ENCODE data around the gene HNRNPLL.
"Not testable (repeated sequence)": the region's sequence is repeated elsewhere in the genome, so short reads cannot be mapped to it uniquely, and the experiment has no call there.

Gene HNRNPLL

DNA sequence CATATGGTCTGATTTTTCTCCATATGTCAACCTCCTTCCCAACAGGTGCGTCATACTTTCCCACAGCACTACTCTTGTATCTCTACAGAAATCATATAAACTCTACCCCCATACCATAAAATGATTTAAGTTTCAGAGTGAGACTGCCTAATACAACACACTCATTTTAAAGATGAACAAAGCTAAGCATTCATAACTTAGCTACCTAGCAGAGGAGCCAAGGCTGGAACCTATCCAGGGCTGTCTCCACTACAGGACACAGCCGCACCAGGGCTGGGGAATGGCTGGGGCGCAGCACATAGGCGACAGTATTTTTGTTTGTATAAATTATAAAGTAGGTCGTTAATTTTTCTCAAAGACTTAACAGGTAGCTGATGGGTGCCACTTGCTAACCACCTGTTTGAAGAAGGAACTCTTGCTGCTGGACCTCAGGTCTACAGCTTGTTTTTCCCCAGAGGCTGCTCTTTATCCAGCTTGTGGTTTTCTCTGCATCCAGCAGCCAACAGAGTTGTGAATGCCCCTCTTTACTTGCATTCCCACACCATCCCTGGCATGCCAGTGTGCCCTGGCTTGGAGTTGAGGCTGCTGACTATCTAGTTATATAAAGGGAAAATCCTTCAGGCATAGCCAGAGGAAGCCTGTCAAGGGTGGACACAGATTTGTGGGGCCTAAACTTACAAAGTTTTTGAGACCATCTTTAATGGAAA is 62.0 kb downstream of the HNRNPLL start:
- no peaks in the 10 kb centered on the region for H3K27me3 ChIP-seq (ENCODE audit: insufficient read depth, low read length)

DNA sequence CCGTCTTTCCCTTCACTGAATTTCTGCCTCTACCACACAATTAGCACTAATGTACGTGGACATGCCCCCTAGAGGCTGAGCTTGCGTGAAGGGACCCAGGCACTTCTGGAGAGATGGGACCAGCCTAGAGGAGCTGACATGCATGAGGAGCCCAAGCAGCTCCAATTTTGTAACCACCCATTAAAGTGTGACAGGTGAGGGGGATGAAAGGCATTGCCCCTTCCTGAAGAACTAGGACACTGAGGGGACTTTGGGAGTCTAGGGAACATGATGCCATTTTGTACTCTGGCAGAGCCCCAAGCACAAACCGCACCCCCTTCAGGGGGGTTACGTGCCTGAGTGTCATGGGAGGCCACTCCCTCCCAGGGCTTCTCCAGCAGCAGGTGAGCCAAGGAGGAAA is 63.6 kb downstream of the HNRNPLL start:
- no peaks in the 10 kb centered on the region for H3K27me3 ChIP-seq (ENCODE audit: insufficient read depth, low read length)
- no peak overlapping the region for H3K27ac ChIP-seq (ENCODE audit: low read depth, low read length)
- no peaks in the 10 kb centered on the region for H3K36me3 ChIP-seq (ENCODE audit: insufficient read depth, low read length)
- peaks cover 10% of the 10 kb centered on the region for H3K4me1 ChIP-seq (ENCODE audit: control insufficient read depth, insufficient read depth, low read length, unreplicated experiment)
- no peak overlapping the region for H2AFZ ChIP-seq (ENCODE audit: low read length, unreplicated experiment)
- H3K79me2 ChIP-seq (ENCODE audit: control insufficient read depth, insufficient read depth, low read length, unreplicated experiment), result no peaks in the 10 kb centered on the region
- no peak overlapping the region for H3K4me3 ChIP-seq (ENCODE audit: low read depth, low read length)

More for the DNA sequence above, 62.0 kb downstream of the HNRNPLL start:
- no peaks in the 10 kb centered on the region for H3K79me2 ChIP-seq (ENCODE audit: control insufficient read depth, insufficient read depth, low read length, unreplicated experiment)
- H2AFZ ChIP-seq (ENCODE audit: low read length, unreplicated experiment), result no peak overlapping the region
- peaks cover 10% of the 10 kb centered on the region for H3K4me1 ChIP-seq (ENCODE audit: control insufficient read depth, insufficient read depth, low read length, unreplicated experiment)
- H3K4me3 ChIP-seq (ENCODE audit: low read depth, low read length), result no peak overlapping the region
- H3K27ac ChIP-seq (ENCODE audit: low read depth, low read length), result no peak overlapping the region
- no peaks in the 10 kb centered on the region for H3K36me3 ChIP-seq (ENCODE audit: insufficient read depth, low read length)

DNA sequence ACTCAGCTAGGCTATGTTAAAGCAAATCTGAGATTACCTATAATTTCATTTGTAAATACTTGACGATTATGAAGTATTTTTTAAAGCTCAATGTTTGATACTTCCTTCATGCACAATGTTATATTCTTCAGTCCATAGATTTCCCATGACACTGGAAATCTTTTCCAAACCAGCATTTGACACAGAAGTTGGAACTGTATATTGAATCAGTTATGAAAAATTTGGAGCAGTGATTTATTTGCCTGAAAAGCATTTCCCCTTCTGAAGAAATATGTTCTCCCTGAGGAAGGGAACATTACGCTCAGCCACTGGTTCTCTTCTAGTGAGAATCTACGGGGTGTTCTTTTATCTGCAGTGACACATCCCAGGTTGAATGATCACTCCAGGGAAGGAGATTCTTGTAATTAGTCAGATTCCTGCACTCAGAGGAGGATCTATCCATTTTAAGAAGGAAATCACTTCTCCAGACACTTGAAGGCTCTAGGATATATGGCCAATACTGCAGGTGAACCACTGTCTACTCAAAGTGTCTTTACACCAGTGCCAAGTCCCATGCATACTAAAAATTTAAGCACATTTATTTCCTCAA is 64.7 kb downstream of the HNRNPLL start:
- no peak overlapping the region for H3K27ac ChIP-seq (ENCODE audit: low read depth, low read length)
- no peaks in the 10 kb centered on the region for H3K79me2 ChIP-seq (ENCODE audit: control insufficient read depth, insufficient read depth, low read length, unreplicated experiment)
- H3K27me3 ChIP-seq (ENCODE audit: insufficient read depth, low read length), result no peaks in the 10 kb centered on the region
- H3K4me3 ChIP-seq (ENCODE audit: low read depth, low read length), result no peak overlapping the region
- peaks cover 9% of the 10 kb centered on the region for H3K4me1 ChIP-seq (ENCODE audit: control insufficient read depth, insufficient read depth, low read length, unreplicated experiment)
- H3K36me3 ChIP-seq (ENCODE audit: insufficient read depth, low read length), result no peaks in the 10 kb centered on the region
- no peak overlapping the region for H2AFZ ChIP-seq (ENCODE audit: low read length, unreplicated experiment)

DNA sequence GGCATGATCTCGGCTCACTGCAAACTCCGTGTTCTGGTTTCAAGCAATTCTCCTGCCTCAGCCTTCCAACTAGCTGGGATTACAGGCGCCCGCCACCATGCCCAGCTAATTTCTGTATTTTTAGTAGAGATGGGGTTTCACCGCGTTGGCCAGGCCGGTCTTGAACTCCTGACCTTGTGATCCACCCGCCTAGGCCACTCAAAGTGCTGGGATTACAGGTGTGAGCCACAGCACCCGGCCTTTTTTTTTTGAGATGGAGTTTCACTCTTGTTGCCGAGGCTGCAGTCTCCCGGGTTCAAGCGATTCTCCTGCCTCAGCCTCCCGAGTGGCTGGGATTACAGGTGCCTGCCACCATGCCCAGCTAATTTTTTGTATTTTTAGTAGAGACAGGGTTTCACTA is 65.4 kb downstream of the HNRNPLL start:
- H2AFZ ChIP-seq (ENCODE audit: low read length, unreplicated experiment); H3K36me3 ChIP-seq (ENCODE audit: insufficient read depth, low read length); H3K4me3 ChIP-seq (ENCODE audit: low read depth, low read length); H3K27me3 ChIP-seq (ENCODE audit: insufficient read depth, low read length); H3K79me2 ChIP-seq (ENCODE audit: control insufficient read depth, insufficient read depth, low read length, unreplicated experiment); H3K4me1 ChIP-seq (ENCODE audit: control insufficient read depth, insufficient read depth, low read length, unreplicated experiment); H3K27ac ChIP-seq (ENCODE audit: low read depth, low read length): not testable (repeated sequence)

DNA sequence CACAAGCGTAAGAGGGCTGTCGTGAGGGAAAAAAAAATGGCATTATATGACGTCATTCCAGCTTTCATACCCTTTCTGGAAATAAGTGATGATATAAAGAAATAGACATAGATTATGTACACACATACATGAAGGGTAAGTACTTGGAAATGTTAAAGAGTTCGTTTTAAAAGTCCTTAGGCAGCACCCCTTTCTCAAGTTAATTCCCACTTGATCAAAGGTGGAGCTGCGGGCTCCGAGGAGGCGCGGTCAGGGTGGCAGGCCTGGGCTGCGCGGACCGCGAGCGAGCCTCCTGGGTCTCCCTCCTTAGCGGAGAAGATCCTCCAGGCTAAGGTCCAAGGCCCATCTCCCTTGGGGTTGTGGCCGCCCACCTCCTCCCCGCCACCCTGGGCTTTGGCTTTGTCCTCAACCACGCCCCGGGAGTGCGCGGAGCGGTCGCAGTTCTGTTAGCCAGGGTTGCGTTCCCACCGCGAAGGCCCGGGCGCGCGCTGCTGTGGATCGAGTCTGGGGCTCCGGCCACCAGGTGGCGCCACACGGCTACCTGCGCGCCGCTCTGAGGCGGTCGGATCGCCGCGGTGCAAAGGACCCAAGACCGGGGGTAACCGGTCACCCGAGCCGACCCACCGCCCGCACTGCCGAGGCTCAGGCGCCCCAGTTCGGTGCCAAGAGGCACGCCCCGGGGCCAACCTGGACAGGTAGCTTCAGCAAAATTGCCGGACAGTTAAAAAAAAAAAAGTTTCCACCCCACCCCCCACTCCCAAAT is 66.8 kb downstream of the HNRNPLL start:
- no peak overlapping the region for H3K27ac ChIP-seq (ENCODE audit: low read depth, low read length)
- peak overlapping the region; percentile 76 for H3K4me3 ChIP-seq (ENCODE audit: low read depth, low read length)
- H3K27me3 ChIP-seq (ENCODE audit: insufficient read depth, low read length), result no peaks in the 10 kb centered on the region
- H3K36me3 ChIP-seq (ENCODE audit: insufficient read depth, low read length), result no peaks in the 10 kb centered on the region
- peak overlapping the region; percentile 84 for H2AFZ ChIP-seq (ENCODE audit: low read length, unreplicated experiment)
- H3K79me2 ChIP-seq (ENCODE audit: control insufficient read depth, insufficient read depth, low read length, unreplicated experiment), result no peaks in the 10 kb centered on the region
- no peaks in the 10 kb centered on the region for H3K4me1 ChIP-seq (ENCODE audit: control insufficient read depth, insufficient read depth, low read length, unreplicated experiment)

DNA sequence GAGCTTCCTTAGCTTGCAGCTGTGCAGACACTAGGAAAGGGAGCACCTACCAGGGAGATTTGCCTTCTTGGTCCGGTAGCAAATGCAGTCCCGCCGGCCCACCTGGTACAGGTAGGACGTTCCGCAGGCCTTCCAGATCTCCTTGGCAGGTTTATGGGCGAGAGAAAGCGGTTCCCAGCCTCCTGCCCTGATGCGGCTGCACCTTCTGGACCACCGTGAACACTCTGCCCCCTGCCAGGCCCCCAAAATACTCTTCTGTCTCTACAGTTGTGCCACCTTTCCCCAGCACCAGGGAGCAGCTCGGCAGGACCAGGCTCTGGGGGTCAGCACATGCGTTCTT is 67.4 kb downstream of the HNRNPLL start:
- peak overlapping the region; percentile 76; the same call in 1 of the 2 replicates for H3K4me3 ChIP-seq (ENCODE audit: low read depth, low read length)
- H3K4me1 ChIP-seq (ENCODE audit: control insufficient read depth, insufficient read depth, low read length, unreplicated experiment), result no peaks in the 10 kb centered on the region

DNA sequence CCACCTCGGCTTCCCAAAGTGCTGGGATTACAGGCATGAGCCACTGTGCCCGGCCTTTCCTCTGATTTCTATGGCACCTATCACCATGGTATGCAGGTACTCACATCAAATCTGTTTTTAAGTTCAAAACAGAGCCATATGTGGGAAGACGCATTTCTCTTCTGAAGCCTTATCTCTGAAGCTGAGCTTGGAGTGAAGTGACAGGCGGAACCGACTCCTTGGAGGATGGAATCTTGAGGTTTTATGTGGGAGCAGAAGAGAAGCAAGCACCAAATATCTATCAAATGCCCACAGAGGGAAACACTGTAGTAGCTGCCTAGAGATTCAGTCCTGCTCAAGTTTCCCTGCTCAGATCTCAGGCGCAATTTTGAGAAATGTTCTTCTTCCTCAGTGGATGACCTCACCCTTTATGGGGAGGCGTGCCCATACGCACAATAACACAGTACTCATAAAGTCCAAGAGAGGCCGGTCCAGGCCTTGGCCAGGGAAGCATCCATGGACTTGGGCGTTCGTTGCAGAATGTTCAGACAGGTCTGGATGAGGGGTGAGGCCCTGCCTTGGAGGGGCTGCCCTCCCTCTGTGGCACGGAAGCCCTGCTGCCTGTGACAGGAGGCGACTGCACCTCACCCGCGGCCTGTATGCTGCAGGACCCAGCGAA is 67.9 kb downstream of the HNRNPLL start:
- no peak overlapping the region for H2AFZ ChIP-seq (ENCODE audit: low read length, unreplicated experiment)

More for the DNA sequence above, 67.4 kb downstream of the HNRNPLL start:
- Histone ChIP-seq H3K36me3 (ENCODE audit: insufficient read depth, low read length) (no peaks in the 10 kb centered on the region), H2AFZ (ENCODE audit: low read length, unreplicated experiment) (no peak overlapping the region), H3K27ac (ENCODE audit: low read depth, low read length) (no peak overlapping the region), H3K79me2 (ENCODE audit: control insufficient read depth, insufficient read depth, low read length, unreplicated experiment) (no peaks in the 10 kb centered on the region), H3K27me3 (ENCODE audit: insufficient read depth, low read length) (no peaks in the 10 kb centered on the region)

DNA sequence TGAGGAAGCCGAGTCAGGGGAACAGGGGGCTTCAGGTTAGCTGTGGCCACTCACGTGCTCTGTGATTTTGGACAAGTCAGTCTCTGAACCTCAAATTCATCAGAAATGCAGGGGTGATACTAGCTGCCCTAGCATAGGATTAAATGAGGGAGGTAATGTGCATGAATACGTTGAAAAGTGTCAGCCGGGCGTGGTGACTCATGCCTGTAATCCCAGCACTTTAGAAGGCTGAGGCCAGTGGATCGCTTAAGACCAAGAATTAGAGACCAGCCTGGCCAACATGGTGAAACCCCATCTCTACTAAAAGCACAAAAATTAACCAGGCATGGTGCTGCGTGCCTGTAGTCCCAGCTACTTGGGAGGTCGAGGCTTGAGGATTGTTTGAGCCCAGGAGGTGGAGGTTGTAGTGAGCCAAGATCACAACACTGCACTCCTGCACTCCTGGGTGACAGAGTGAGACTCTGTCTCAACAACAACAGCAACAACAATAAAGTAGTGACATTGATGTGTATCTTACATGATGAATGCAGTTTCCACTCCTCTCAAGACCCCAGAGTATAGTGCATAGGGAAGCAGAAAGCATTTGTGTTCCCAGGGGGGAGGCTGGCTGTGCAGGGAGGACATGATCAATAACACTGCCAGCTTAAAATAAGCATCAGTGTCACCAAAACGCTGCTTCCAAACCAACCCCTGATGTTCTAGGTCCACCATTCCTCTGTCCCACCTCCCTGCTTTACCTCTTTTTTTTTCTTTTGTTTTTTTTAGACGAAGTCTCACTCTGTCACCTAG is 68.8 kb downstream of the HNRNPLL start:
- Histone ChIP-seq H3K27me3 (ENCODE audit: insufficient read depth, low read length) (no peaks in the 10 kb centered on the region), H3K36me3 (ENCODE audit: insufficient read depth, low read length) (no peaks in the 10 kb centered on the region), H3K27ac (ENCODE audit: low read depth, low read length) (no peak overlapping the region), H3K4me1 (ENCODE audit: control insufficient read depth, insufficient read depth, low read length, unreplicated experiment) (no peaks in the 10 kb centered on the region), H3K79me2 (ENCODE audit: control insufficient read depth, insufficient read depth, low read length, unreplicated experiment) (no peaks in the 10 kb centered on the region), H3K4me3 (ENCODE audit: low read depth, low read length) (no peak overlapping the region), H2AFZ (ENCODE audit: low read length, unreplicated experiment) (no peak overlapping the region)

More for the DNA sequence above, 67.9 kb downstream of the HNRNPLL start:
- Histone ChIP-seq H3K79me2 (ENCODE audit: control insufficient read depth, insufficient read depth, low read length, unreplicated experiment) (no peaks in the 10 kb centered on the region), H3K4me3 (ENCODE audit: low read depth, low read length) (no peak overlapping the region), H3K4me1 (ENCODE audit: control insufficient read depth, insufficient read depth, low read length, unreplicated experiment) (no peaks in the 10 kb centered on the region), H3K36me3 (ENCODE audit: insufficient read depth, low read length) (no peaks in the 10 kb centered on the region), H3K27me3 (ENCODE audit: insufficient read depth, low read length) (no peaks in the 10 kb centered on the region), H3K27ac (ENCODE audit: low read depth, low read length) (no peak overlapping the region)

DNA sequence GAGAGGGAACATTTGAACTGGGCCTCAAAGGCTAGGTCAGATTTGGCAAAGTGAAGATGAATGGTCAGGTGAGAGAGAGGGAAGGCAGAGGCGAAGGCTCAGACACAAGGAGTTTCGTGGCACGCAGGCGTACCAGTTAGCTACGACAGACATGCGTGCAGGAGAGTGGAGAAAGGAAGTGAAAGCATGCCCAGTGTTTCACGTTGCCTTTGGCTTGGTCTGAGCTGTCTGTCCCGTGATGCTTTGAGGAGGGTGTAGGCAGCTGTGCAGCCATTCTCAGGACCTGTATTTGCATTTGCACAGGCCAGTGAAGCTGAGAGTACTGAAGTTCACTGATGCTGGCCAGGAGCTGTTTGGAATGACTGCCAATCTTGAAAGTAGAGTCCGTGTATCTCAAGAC is 69.5 kb downstream of the HNRNPLL start:
- H2AFZ ChIP-seq (ENCODE audit: low read length, unreplicated experiment), result no peak overlapping the region
- no peaks in the 10 kb centered on the region for H3K4me1 ChIP-seq (ENCODE audit: control insufficient read depth, insufficient read depth, low read length, unreplicated experiment)
- no peaks in the 10 kb centered on the region for H3K36me3 ChIP-seq (ENCODE audit: insufficient read depth, low read length)
- H3K27me3 ChIP-seq (ENCODE audit: insufficient read depth, low read length), result no peaks in the 10 kb centered on the region
- H3K4me3 ChIP-seq (ENCODE audit: low read depth, low read length), result no peak overlapping the region
- H3K27ac ChIP-seq (ENCODE audit: low read depth, low read length), result no peak overlapping the region
- no peaks in the 10 kb centered on the region for H3K79me2 ChIP-seq (ENCODE audit: control insufficient read depth, insufficient read depth, low read length, unreplicated experiment)

DNA sequence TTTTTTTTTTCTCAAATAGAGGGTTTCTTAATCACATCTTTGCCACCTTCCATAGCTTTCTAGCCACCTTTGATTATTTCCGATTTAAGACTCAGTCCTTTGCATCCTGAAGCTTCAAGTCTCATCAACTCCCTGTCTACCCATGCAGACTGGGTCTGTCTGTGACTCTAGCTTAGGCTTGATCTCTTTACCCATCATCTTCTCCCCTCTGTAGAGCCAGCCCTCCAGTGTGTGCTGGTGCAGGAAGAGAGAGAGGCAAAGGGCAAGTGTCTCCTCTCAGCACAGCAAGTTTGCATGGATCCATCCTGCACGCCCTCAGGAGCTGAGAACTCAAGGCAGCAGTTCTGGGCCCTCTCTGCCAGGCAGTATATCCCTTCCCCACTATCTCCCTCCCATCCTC is 70.4 kb downstream of the HNRNPLL start:
- Histone ChIP-seq H3K27ac (ENCODE audit: low read depth, low read length) (no peak overlapping the region), H3K4me1 (ENCODE audit: control insufficient read depth, insufficient read depth, low read length, unreplicated experiment) (peaks cover 3% of the 10 kb centered on the region), H2AFZ (ENCODE audit: low read length, unreplicated experiment) (no peak overlapping the region)

More for the DNA sequence above, 70.4 kb downstream of the HNRNPLL start:
- H3K79me2 ChIP-seq (ENCODE audit: control insufficient read depth, insufficient read depth, low read length, unreplicated experiment), result no peaks in the 10 kb centered on the region
- H3K4me3 ChIP-seq (ENCODE audit: low read depth, low read length), result no peak overlapping the region
- H3K36me3 ChIP-seq (ENCODE audit: insufficient read depth, low read length), result no peaks in the 10 kb centered on the region
- H3K27me3 ChIP-seq (ENCODE audit: insufficient read depth, low read length), result no peaks in the 10 kb centered on the region
